MG63 (cell line): ENCODE measurements around the gene C5. TPM values are rescaled to one million over a fixed set of nuclear protein-coding genes. Genes with fewer than 3 reads are reported as not detected.
A peak's percentile ranks its signal among the peaks of the same experiment; 100 is the strongest.
"Not testable (repeated sequence)": the region's sequence is repeated elsewhere in the genome, so short reads cannot be mapped to it uniquely, and the experiment has no call there.

Experiments
- DNase-seq: peaks from one replicate; pipeline ENCODE4 v3.0.0-alpha.2; 2020
- H3K27me3 ChIP-seq: fragments of 250-450 bp; sonication (Bioruptor Pico); 2 replicates; pipeline ENCODE4 v1.5.1; 2020; ENCODE audit warnings: mild to moderate bottlenecking, moderate library complexity
- H3K36me3 ChIP-seq: fragments of 250-450 bp; sonication (Bioruptor Pico); 2 replicates; pipeline ENCODE4 v1.5.1; 2020; ENCODE audit warnings: mild to moderate bottlenecking, moderate library complexity
- H3K4me3 ChIP-seq: fragments of 250-450 bp; sonication (Bioruptor Pico); 2 replicates; pipeline ENCODE4 v1.5.1; 2020; ENCODE audit warnings: mild to moderate bottlenecking, moderate library complexity
- H3K9me3 ChIP-seq: fragments of 250-450 bp; sonication (Bioruptor Pico); 2 replicates; pipeline ENCODE4 v1.5.1; 2020; ENCODE audit warnings: mild to moderate bottlenecking, moderate library complexity
- total RNA-seq: library from RNA; depleted of rRNA; stranded (reverse); fragments of >200 nt; shearing (Covaris generic); gene quantifications from 2 replicates; pipeline ENCODE4 v1.2.3, GENCODE V29; 2014; ENCODE audit warnings: low replicate concordance; rRNA removed

Gene C5
- 2.4 and 2.7 TPM in 2 replicates for total RNA-seq

DNA sequence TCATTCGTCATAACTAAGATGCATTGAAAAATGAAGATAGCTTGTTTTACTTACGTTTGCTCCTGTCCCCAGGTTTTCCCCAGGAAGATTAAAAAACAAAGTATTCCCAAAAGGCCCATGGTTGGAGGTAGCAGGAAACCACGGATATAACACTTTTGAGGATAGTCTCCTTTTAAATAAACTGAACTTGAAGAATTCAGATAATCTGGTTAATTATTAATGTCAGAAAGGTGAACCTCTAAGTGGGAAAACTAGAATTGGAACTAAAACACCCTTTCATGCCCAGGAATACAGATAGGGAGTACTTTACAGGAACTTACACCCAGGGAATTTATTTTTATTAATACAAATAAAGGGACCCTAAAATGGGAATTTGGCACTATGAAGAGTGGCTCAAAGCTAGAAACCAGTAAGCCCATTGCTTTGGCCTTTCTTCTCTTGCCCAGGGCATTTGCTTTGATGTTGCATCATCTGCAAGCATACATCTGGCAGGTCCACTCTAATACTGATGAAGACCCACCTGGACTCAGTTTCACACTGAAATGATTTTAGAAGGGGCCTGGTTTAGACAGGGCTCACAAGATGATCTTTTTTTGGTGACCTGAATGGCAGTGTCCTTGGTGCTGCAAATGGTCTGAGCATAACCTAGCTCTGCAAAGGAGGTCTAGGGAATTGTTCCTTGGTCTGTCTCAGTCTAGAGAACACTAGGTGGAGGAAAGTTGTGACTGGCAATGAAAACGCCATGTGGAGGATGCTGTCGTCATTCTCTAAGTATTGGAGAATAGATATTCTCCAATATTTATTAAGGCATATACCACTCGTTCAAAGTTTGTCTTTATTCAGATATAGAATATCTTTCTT lies at the start of gene C5:
Gene C5, minus strand, starts transcription at position 148 of the 861 bp plus-strand sequence. Its CDS starts 29 bp downstream, at position 119.
- Histone ChIP-seq H3K27me3 (no peaks in the 10 kb centered on the region), H3K4me3 (no peak within 1 kb of the TSS), H3K36me3 (no peaks in the 10 kb centered on the region), H3K9me3 (no peaks in the 10 kb centered on the region)
- DNase-seq, result no peak

DNA sequence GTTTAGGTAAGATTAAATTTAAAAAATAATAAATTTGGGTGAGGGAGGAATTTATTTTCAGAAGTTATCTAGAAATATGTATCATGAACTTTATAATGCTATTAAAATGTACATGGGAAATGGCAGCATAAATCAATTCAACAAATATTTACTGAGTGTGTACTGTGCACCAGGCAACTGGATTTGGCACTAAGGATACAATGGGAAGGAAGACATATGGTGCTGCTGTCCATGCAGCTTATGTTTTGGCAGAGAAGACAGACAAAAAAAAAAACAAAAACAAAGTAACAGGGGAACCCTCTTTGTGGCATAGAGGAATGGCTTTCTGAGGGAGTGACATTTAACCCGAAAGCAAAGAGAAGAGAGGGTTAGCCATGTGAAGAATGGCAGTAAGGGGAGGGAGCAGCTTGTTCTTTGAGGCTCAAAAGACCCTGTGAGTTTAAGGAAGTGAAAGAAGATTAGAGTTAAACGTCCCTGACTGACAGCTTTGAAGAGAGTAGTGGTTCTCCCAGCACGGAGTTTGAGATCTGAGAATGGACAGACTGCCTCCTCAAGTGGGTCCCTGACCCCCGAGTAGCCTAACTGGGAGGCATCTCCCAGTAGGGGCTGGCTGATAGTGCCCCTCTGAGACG lies 48.6 kb upstream of the C5 start:
- H3K36me3 ChIP-seq, result peaks cover 4% of the 10 kb centered on the region; the same call in 1 of the 2 replicates
- H3K9me3 ChIP-seq, result no peaks in the 10 kb centered on the region; the same call in 1 of the 2 replicates
- DNase-seq, result no peak
- no peak overlapping the region for H3K4me3 ChIP-seq
- H3K27me3 ChIP-seq, result no peaks in the 10 kb centered on the region

DNA sequence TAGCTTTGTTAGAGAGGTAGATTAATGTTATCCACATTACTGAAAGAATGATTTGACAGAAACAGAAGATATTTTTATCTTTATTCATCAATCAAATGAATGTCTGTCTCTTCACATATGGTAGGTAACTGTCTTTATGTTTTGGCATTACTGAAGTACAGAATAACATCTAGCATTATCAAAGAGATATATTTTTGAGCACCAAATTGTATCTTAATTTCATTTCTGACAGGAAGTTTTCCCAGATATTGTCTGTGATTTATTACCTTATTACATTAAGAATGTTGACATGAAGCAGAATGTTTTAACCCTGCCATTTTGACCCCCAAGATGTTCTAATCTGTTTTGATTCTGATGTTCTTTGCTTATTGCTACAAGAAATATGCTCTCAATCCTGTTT lies 45.0 kb upstream of the C5 start:
- no peak for DNase-seq
- no peaks in the 10 kb centered on the region for H3K9me3 ChIP-seq
- peaks cover 8% of the 10 kb centered on the region for H3K36me3 ChIP-seq
- H3K4me3 ChIP-seq, result no peak overlapping the region
- no peaks in the 10 kb centered on the region for H3K27me3 ChIP-seq

DNA sequence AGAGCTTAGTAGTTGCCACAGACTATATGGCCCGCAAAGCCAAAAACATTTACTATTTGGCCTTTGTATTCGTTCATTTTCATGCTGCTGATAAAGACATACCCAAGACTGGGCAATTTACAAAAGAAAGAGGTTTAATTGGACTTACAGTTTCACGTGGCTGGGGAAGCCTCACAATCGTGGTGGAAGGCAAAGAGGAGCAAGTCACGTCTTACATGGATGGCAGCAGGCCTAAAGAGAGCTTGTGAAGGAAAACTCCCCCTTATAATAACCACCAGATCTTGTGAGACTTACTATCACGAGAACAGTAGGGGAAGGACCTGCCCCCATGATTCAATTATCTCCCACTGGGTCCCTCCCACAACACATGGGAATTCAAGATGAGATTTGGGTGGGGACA lies 40.7 kb upstream of the C5 start:
- not testable (repeated sequence) for H3K4me3 ChIP-seq, DNase-seq, H3K9me3 ChIP-seq, H3K36me3 ChIP-seq, H3K27me3 ChIP-seq

DNA sequence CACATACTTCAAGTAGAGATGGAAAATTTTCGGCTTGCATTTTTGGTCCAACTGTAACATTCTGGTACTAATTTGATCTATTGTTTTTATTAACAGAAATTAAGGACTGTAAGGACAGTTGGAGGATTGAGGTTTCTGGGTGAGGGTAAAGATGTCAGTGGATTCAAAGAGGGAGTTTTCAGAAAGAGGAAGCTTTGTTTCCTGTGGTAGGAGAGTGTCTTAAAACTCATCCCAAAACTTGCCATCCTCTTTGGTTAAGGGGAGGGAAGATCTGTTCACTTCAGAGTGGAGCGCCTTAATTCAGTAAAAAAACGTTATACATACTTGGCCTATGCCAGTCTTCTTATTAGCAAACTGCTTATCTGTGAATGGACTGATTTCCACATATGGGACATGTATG lies 38.5 kb upstream of the C5 start:
- Histone ChIP-seq H3K36me3 (peaks cover 4% of the 10 kb centered on the region; the same call in 1 of the 2 replicates), H3K4me3 (no peak overlapping the region), H3K27me3 (no peaks in the 10 kb centered on the region), H3K9me3 (no peaks in the 10 kb centered on the region)
- DNase-seq, result no peak

DNA sequence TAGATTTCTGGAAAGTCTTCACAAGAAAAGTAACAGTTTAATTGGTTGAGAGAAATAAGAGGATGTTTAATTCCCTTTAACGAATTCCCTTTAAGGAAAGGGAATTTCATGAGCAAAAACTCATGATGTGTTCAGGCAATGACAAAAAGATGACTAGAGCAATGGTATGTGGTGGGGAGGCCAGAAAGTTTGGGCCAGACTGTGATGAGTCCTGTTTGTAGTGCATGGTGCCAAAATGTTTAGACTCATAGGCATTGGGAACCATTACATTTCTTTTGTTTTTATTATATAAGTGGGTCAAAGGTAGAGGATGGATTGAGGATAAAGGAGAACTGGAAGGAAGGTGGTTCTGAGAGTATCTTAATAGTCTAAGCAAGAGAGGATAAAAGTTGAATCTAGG lies 35.6 kb upstream of the C5 start:
- peak; percentile 74 for DNase-seq
- Histone ChIP-seq H3K36me3 (no peaks in the 10 kb centered on the region; the same call in 1 of the 2 replicates), H3K9me3 (no peaks in the 10 kb centered on the region), H3K27me3 (no peaks in the 10 kb centered on the region), H3K4me3 (no peak overlapping the region)

DNA sequence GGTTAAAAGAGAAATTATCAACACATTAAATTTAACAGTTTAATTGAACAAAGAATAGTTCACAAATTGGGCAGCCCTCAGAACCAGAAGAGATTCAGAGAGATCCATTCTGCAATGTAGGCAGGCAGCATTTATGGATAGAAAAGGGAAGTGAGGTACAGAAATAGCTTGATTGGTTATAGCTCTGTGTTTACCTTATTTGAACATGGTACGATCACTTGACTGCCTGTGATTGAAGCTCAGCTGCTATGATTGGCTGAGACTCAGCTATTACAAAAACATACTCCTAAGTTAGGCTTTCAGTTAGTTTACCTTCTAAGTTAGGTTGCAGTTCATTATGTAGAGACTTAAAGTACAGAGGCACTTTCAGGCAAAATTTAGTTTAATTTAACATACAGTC lies 32.0 kb upstream of the C5 start:
- no peak for DNase-seq
- Histone ChIP-seq H3K36me3 (no peaks in the 10 kb centered on the region; the same call in 1 of the 2 replicates), H3K4me3 (no peak overlapping the region), H3K9me3 (no peaks in the 10 kb centered on the region), H3K27me3 (no peaks in the 10 kb centered on the region)

DNA sequence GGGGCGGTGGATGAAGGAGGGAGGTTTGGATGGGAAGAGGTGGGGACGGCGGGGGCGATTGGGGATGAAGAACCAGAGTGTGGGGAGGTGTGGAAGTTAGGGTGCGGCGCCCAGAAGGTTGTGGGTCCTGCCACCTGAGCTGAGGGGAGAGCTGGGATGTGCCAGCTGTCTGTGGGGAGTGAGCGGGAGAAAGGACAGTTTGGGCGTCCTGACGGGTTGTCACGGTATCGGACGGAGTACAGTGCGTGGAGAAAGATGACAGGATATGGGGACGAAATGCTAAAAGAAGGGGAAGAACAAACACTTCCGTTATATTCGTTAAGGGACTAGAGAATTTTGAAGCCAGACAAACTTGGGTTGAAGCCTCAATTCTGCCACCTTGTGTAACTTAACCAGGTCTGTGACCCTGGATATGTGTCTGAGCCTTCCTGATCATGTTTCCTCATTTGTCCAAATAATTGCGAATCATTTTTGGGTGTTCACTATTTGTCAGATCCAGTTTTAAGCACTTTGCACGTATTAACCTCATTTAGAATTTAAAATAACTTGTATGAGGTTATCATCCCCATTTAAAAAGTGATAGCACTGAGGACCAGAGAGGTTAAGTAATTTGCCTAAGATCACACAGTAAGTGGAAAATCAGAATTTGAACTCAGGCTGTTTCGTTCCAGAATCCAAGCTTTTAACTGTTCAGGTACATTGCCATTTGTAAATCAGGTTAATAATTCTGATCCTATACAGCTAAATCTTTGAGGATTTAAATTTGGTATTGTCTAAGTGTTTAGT lies 25.4 kb upstream of the C5 start:
- no peak for DNase-seq
- H3K27me3 ChIP-seq, result no peaks in the 10 kb centered on the region
- no peaks in the 10 kb centered on the region for H3K9me3 ChIP-seq
- no peaks in the 10 kb centered on the region for H3K36me3 ChIP-seq
- peak overlapping the region; percentile 66 for H3K4me3 ChIP-seq

DNA sequence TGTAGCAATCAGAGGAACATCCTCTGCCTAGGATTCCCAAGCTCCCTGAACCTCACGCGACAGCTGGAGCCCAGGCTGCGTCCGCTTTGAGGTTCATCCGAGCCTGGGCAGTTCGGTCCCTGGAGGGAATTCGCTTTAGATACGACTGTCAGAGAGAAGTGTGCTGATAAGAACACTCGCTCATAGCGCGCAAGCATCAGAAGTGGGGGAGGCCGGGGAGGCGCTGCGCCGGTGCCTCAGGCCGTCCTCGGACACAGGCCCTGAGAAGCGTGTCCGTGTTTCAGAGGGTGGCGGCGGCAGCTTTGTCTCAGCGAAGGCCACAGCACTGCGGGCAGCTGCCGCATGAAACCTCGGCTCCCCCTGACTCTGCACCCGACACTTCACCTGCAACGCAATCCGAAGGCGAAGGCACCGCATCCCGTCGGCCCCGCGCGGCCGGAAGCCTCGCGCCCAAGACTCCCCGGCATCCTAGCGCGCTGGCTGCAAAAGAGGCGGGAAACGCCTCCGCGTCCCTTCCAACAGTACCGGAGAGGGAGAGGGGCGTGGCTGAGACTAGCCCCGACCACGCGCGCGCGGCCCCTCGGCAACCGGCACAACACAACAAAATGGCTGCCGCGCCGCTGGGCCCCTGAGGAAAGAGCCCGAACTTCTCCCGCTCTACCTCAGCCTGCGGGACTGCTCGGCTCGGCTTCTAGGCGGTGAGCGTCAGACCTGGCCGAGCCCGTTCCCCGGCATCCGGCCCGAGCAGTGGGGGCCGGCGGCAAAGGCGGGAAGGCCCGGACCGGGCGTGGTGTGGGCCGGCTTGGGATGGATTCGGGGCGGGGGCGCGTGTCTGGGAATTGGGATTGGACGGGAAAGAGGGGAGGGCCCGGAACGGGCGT lies 24.5 kb upstream of the C5 start, which contains the start of gene CNTRL:
Gene CNTRL, plus strand, starts transcription at position 586 of the 881 bp plus-strand sequence. CDS start 13,372 bp downstream, outside the sequence.
- Histone ChIP-seq H3K9me3 (no peaks in the 10 kb centered on the region), H3K27me3 (no peaks in the 10 kb centered on the region), H3K4me3 (peak within 1 kb of the TSS; percentile 66), H3K36me3 (no peaks in the 10 kb centered on the region)
- peak; percentile 95 for DNase-seq

DNA sequence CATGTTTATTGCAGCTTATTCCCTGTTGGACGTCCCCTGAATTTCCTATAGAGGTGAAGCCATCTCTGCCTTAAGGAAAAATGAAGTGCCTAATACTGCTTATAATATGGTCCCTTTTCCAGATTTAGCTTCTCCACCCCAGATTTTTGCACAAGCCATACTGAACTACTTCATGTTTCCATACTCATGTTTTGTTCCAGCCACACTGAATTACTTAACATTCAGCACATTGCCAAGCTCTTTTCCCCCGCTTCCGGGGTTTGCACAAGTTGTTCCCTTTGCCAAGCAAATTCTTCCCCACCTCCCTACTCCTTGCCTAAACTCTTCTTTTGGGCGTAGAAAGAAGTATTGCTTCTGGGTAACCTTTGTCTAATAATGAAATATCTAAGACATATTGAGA lies 23.0 kb upstream of the C5 start:
- no peaks in the 10 kb centered on the region for H3K27me3 ChIP-seq
- peak overlapping the region; percentile 66; the same call in 1 of the 2 replicates for H3K4me3 ChIP-seq
- H3K9me3 ChIP-seq, result peaks cover 3% of the 10 kb centered on the region
- H3K36me3 ChIP-seq, result no peaks in the 10 kb centered on the region
- DNase-seq, result peak; percentile 80

DNA sequence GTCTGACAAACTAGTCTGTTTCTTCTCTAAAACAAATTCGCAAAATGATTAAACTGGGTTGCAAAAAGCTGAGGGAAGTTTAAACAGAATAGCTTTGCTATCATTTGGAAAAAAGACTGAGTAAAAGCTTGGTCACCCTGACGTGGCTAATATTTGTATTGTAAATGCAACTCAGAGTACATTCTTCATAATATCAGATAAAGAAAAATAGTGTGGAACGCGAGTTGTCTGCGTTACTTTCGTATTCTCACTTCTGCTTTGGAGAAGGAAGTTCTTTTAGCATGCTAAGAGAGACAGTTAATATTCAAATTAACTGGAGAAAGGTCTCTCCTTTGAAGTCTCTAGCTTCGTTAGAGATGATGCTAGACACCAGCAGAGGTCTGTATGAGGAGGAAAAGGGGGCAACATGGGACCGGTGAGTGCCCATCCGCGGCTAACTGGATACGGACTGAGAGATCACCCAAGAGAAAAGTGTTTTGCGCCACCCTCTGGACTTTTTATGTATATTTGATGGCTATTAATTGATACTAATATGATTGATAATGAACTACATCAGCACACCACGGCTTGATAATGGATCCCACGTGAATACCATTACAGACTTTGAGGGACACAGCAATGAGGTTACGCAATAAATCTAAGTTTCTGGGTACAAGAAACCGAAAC lies 21.8 kb upstream of the C5 start:
- Histone ChIP-seq H3K36me3 (no peaks in the 10 kb centered on the region), H3K9me3 (peaks cover 3% of the 10 kb centered on the region), H3K4me3 (peak overlapping the region; percentile 55), H3K27me3 (no peaks in the 10 kb centered on the region)
- peak; percentile 45 for DNase-seq

DNA sequence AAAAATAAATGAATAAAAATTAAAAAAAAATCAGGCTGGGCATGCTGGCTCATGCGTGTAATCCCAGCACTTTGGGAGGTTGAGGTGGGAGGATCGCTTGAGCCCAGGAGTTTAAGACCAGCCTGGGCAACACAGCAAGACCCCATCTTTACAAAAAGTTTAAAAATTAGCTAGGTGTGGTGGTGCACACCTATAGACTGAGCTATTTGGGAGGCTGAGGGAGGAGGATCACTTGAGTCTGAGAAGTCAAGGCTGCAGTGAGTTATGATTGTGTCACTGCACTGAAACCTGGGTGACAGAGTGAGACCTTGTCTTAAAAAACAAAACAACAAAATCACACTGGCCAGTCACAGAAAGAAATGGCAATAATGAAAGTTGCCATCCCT lies 21.3 kb upstream of the C5 start:
- no peak for DNase-seq
- H3K9me3 ChIP-seq, result peaks cover 3% of the 10 kb centered on the region
- peak overlapping the region; percentile 55 for H3K4me3 ChIP-seq
- no peaks in the 10 kb centered on the region for H3K36me3 ChIP-seq
- H3K27me3 ChIP-seq, result no peaks in the 10 kb centered on the region

DNA sequence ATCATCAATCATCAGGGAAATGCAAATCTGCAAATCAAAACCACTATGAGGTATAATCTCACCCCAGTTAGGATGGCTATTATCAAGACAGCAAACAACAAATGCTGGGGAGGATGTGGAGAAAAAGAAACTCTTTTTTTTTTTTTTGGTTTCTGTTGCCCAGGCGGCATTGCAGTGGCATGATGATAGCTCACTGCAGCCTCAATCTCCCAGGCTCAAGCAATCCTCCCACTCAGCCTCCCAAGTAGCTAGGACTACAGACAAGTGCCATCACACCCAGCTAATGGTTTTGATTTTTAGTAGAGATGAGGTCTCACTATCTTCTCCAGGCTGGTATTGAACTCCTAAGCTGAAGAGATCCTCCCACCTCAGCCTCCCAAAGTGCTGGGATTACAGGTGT lies 19.3 kb upstream of the C5 start:
- H3K4me3 ChIP-seq, result no peak overlapping the region

DNA sequence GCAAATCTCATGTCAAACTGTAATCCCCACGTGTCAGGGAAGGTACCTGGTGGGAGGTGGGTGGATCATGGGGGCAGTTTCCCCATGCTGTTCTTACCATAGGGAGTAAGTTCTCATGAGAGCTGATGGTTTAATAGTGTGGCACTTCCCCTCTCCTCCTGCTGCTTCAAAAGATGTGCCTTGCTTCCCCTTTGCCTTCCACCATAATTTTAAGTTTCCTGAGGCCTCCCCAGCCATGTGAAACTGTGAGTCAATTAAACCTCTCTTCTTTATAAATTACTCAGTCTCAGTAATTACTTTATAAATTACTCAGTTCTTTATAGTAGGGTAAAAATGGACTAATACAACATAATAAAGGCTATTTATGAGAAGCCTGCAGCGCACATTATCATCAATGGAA lies 17.6 kb upstream of the C5 start:
- H3K36me3 ChIP-seq, result no peaks in the 10 kb centered on the region

More for the DNA sequence above, 19.3 kb upstream of the C5 start:
- Histone ChIP-seq H3K27me3 (no peaks in the 10 kb centered on the region), H3K36me3 (no peaks in the 10 kb centered on the region), H3K9me3 (peaks cover 3% of the 10 kb centered on the region)
- no peak for DNase-seq

DNA sequence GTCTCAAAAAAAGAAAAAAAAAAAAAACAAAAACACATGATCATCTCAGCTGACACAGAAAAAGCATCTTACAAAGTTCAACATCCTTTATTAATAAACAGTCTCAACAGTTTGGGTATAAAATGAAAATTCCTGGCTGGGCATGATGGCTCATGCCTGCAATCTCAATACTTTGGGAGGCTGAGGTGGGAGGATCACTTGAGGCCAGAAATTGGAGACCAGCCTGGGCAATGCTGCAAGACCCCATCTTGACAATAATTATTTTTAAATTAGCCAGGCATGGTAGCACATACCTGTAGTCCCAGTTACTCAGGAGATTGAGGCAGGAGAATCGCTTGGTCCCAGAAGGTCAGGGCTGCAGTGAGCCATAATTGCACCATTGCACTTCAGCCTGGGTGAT lies 16.8 kb upstream of the C5 start:
- peaks cover 3% of the 10 kb centered on the region for H3K9me3 ChIP-seq
- H3K27me3 ChIP-seq, result no peaks in the 10 kb centered on the region
- H3K4me3 ChIP-seq, result no peak overlapping the region
- no peaks in the 10 kb centered on the region for H3K36me3 ChIP-seq
- no peak for DNase-seq

More for the DNA sequence above, 17.6 kb upstream of the C5 start:
- no peak for DNase-seq
- no peaks in the 10 kb centered on the region for H3K27me3 ChIP-seq
- peaks cover 3% of the 10 kb centered on the region for H3K9me3 ChIP-seq
- no peak overlapping the region for H3K4me3 ChIP-seq
